GM12872 (cell line): ENCODE measurements around the gene PPFIA1.

ENCODE experiments used
- TF ChIP-seq, protein P1 (sequence below): IDR thresholded peaks from 3 replicates; pipeline ENCODE4 v1.5.1; 2011; ENCODE audit warnings: low read depth, mild to moderate bottlenecking, low read length, moderate library complexity; ENCODE audit not compliant: insufficient read depth

Gene PPFIA1

DNA sequence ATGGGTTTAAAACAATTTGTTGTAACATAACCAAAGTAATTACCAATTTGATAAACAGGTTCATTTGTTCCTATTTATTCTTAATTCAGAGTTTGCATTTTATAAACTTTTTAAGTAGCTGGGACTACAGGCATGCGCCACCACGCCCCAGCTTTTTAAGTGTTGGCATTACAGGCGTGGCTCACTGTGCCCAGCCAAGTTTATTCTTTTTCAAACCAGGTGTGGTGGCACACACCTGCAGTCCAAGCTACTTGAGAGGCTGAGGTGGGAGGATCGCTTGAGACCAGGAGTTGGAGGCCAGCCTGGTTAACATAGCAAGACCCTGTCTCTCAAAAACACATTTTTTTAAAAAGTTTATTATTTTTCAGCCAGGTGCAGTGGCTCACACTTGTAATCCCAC is 19.1 kb downstream of the PPFIA1 start:
- TF ChIP-seq, protein P1, sequence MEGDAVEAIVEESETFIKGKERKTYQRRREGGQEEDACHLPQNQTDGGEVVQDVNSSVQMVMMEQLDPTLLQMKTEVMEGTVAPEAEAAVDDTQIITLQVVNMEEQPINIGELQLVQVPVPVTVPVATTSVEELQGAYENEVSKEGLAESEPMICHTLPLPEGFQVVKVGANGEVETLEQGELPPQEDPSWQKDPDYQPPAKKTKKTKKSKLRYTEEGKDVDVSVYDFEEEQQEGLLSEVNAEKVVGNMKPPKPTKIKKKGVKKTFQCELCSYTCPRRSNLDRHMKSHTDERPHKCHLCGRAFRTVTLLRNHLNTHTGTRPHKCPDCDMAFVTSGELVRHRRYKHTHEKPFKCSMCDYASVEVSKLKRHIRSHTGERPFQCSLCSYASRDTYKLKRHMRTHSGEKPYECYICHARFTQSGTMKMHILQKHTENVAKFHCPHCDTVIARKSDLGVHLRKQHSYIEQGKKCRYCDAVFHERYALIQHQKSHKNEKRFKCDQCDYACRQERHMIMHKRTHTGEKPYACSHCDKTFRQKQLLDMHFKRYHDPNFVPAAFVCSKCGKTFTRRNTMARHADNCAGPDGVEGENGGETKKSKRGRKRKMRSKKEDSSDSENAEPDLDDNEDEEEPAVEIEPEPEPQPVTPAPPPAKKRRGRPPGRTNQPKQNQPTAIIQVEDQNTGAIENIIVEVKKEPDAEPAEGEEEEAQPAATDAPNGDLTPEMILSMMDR, result no peak

- TF ChIP-seq, protein P1, result no peak
These were observed 20.0 kb downstream of the PPFIA1 start for GRCh38 chr11:70290361-70291065.

DNA sequence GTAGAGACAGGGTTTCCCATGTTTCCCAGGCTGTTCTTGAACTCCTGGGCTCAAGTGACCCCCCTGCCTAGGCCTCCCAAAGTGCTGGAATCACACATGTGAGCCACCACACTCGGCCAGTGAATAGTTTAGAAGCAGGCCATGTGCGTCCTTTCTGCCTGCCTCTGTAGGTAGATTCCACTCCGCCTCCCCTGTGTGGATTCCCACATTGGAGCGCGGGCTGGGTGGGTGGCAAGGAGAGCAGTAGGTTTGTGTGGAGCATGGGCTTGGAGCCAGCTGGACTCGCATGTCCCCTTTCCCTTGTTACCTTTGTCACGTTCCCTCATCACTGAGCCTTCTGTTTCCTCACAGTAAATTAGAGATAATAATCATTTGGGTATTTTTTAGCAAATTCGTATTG is 21.7 kb downstream of the PPFIA1 start:
- TF ChIP-seq, protein P1, result no peak

GRCh38 chr11:70292863-70293262 is 22.4 kb downstream of the PPFIA1 start:
- TF ChIP-seq, protein P1, result no peak

GRCh38 chr11:70296681-70297080 is 26.2 kb downstream of the PPFIA1 start:
- TF ChIP-seq, protein P1, result no peak

DNA sequence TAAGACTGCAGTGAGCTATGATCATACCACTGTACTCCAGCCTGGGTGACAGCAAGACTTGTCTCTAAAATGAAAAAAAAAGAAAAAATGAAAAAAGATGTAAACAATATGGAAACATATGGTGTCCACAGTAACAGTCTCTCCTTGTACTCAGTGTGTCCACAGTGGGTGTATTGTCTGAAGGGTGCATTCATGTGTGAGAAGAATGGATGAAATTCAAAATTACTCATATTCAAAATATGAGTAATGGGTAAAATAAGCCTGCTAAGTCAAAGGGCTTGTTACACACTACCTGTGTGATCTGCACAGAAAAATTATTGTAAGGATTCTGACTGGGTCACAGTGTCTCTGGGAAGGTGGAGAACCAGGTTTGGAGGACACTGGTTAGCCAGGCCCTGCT is 26.9 kb downstream of the PPFIA1 start:
- TF ChIP-seq, protein P1, result no peak

DNA sequence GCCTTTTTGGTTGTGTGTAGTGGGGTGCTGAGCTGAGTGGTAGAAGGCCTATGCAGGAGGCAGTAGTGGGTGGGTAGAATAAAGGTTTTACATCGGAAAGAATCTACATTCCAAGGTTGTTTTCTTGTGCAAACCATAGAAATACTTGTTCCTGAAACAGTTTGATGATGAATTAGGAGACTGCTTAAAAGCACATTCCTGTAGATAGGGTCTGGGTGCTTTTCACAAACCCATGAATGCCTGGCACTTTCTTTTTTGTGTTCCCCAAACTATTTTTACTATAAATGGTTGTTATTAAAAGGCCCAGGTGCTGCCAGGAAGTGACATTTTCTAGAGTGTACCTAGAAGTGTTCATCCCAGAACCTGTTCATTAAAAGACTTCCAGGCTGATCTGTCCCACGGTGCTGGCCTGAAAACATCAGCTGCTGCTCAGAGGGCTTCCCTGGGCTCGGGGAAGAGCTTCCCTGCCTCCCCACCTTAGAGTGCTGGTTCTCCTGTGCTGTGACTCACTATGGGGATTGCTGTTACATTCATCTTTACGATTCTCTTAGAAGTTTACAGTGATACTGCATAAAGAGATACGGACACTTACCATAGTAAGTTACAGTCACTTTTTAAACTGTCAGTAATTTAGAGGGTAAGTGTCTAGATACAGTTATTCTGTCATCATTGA is 27.9 kb downstream of the PPFIA1 start:
- TF ChIP-seq, protein P1, result no peak
